K562 (cell line): Measurements from ENCODE around the gene RAB1B. TPM values are rescaled to one million over a fixed set of nuclear protein-coding genes. Genes with fewer than 3 reads are reported as not detected.

ENCODE experiments used
- ATAC-seq: fragments of 200-7000 bp; cut with Tn5 transposase; 3 replicates; pipeline ENCODE4 v1.9.1; 2020; ENCODE audit warnings: moderate library complexity
- BruUV-seq: library from RNA; stranded (reverse); fragments of 400-500 nt; replicated peaks from 2 replicates; lab custom pipeline; 2021; lab: Mats Ljungman, UMichigan
- CTCF ChIA-PET: fragments of 300-600 bp; formaldehyde crosslinking; extraction: SDS; loops from one replicate; lab custom pipeline; 2021; ENCODE audit warnings: low intra/inter-chr PET ratio; lab: Yijun Ruan, JAX
- POLR2A ChIA-PET: fragments of 300-600, 350-650 bp; sonication (Branson Sonifier 250); formaldehyde crosslinking; extraction: SDS; loops from one replicate; lab custom pipeline; 2021; ENCODE audit warnings: antibody characterized with exemption, inconsistent platforms; lab: Yijun Ruan, JAX
- DNase-seq, 4 experiments: peaks; one replicate each; pipeline versions ENCODE4 v3.0.0 to v3.0.0-alpha.2; 2011 to 2018; ENCODE audit warnings: low spot score in 3 of 4, mixed read lengths in 3 of 4; ENCODE audit errors: extremely low read depth in 1 of 4
- FAIRE-seq: peaks from 2 replicates; lab custom pipeline; 2011; peaks lifted over from hg19 to GRCh38; lab: Jason Lieb, UNC
- H2AFZ ChIP-seq: 2 replicates; pipeline ENCODE4 v1.6.0; 2011; ENCODE audit warnings: low read depth, low read length, control low read depth, inconsistent platforms
- H3K27ac ChIP-seq: fragments of 200-600 bp; 3 replicates; pipeline ENCODE4 v1.8.0; 2011; ENCODE audit warnings: low read depth, mild to moderate bottlenecking, control low read depth, inconsistent platforms, low read length, moderate library complexity, mixed read lengths; ENCODE audit errors: extremely low read depth
- H3K27me3 ChIP-seq, 2 experiments: fragments of 300-600 bp in 1 of 2; 2 replicates in 1 of 2; 3 replicates in 1 of 2; pipeline versions ENCODE4 v1.6.0 to v1.8.0; 2011; ENCODE audit warnings: inconsistent platforms in 2 of 2, low read length in 2 of 2, mild to moderate bottlenecking in 1 of 2, mixed read lengths in 1 of 2, moderate library complexity in 1 of 2; ENCODE audit not compliant: control insufficient read depth in 2 of 2, insufficient read depth in 2 of 2
- H3K36me3 ChIP-seq: fragments of 300-600 bp; 3 replicates; pipeline ENCODE4 v1.8.0; 2011; ENCODE audit warnings: mild to moderate bottlenecking, low read length, inconsistent platforms; ENCODE audit not compliant: control insufficient read depth, insufficient read depth
- H3K4me1 ChIP-seq, 2 experiments: fragments of 200-600 bp in 1 of 2; replicated peaks in 1 of 2; 2 replicates in 1 of 2; 3 replicates in 1 of 2; pipeline versions ENCODE4 v1.5.1 to v1.8.0; 2011; ENCODE audit warnings: inconsistent platforms in 2 of 2, low read length in 2 of 2, mild to moderate bottlenecking in 1 of 2, mixed read lengths in 1 of 2, moderate library complexity in 1 of 2; ENCODE audit not compliant: control insufficient read depth in 2 of 2, insufficient read depth in 2 of 2
- H3K4me2 ChIP-seq: 2 replicates; pipeline ENCODE4 v1.6.1; 2011; ENCODE audit warnings: low read length, control low read depth, inconsistent platforms, mixed read lengths; ENCODE audit not compliant: insufficient read depth
- H3K4me3 ChIP-seq: fragments of 200-600 bp; sonication (generic), shearing (Covaris generic); 2 replicates; pipeline ENCODE4 v1.5.1; 2016; ENCODE audit warnings: control low read depth, inconsistent platforms
- H3K79me2 ChIP-seq: fragments of 200-600 bp; 3 replicates; pipeline ENCODE4 v1.8.0; 2011; ENCODE audit warnings: low read length, inconsistent platforms; ENCODE audit not compliant: control insufficient read depth, insufficient read depth
- H3K9ac ChIP-seq, 2 experiments: 2 replicates each; pipeline versions ENCODE4 v1.6.0 to v1.6.1; 2011; ENCODE audit warnings: low read depth in 2 of 2, low read length in 2 of 2, control low read depth in 1 of 2, inconsistent platforms in 1 of 2, mild to moderate bottlenecking in 1 of 2, mixed read lengths in 1 of 2; ENCODE audit not compliant: insufficient read depth in 1 of 2
- H3K9me1 ChIP-seq: one replicate; pipeline ENCODE4 v1.6.0; 2011; ENCODE audit warnings: inconsistent platforms, mild to moderate bottlenecking, low read length, moderate library complexity; ENCODE audit not compliant: control insufficient read depth, insufficient read depth
- H3K9me3 ChIP-seq: replicated peaks from 2 replicates; pipeline ENCODE4 v1.5.1; 2011; ENCODE audit warnings: low read depth, low read length, inconsistent platforms; ENCODE audit not compliant: control insufficient read depth, insufficient read depth
- H4K20me1 ChIP-seq: replicated peaks from 2 replicates; pipeline ENCODE4 v1.6.1; 2011; ENCODE audit warnings: low read length, inconsistent platforms, mixed read lengths; ENCODE audit not compliant: control insufficient read depth, insufficient read depth
- CEBPG ChIP-seq, 3 experiments: fragments of 200-800 bp in 1 of 3; sonication (Bioruptor generic) in 1 of 3; sonication (generic) in 1 of 3; formaldehyde crosslinking in 1 of 3; IDR thresholded peaks in 2 of 3; conservative IDR thresholded peaks in 1 of 3; 2 replicates each; pipeline versions ENCODE4 v1.6.1 to v1.8.0; 2016 to 2022; ENCODE audit warnings: missing compliant biosample characterization in 2 of 3, missing genetic modification characterization in 2 of 3, mild to moderate bottlenecking in 1 of 3, missing genetic modification reagents in 1 of 3
- DDX20 ChIP-seq: fragments of 450-650 bp; IDR thresholded peaks from 2 replicates; pipeline ENCODE4 v1.6.1; 2016; ENCODE audit warnings: missing genetic modification characterization, low read depth, mild to moderate bottlenecking, missing compliant biosample characterization, moderate library complexity
- NFE2L1 ChIP-seq: fragments of 450-650 bp; IDR thresholded peaks from 2 replicates; pipeline ENCODE4 v1.6.1; 2016; ENCODE audit warnings: missing genetic modification characterization, low read depth, mild to moderate bottlenecking, missing compliant biosample characterization, moderate library complexity, borderline replicate concordance
- SREBF2 ChIP-seq: sonication (generic); formaldehyde crosslinking; IDR thresholded peaks from 2 replicates; pipeline ENCODE4 v1.4.0; 2020; ENCODE audit warnings: mild to moderate bottlenecking, missing genetic modification reagents
- SUPT5H ChIP-seq: fragments of 450-650 bp; IDR thresholded peaks from 2 replicates; pipeline ENCODE4 v1.6.1; 2016
- ZNF589 ChIP-seq: fragments of 200-800 bp; sonication (Bioruptor generic); IDR thresholded peaks from 2 replicates; pipeline ENCODE4 v1.6.1; 2016; ENCODE audit warnings: low read depth, missing genetic modification characterization, missing compliant biosample characterization
- WGBS: fragments of 100-300 bp; shearing (Covaris generic); methylation state at CpG from one replicate; pipeline ENCODE4 v1.1.6; 2016; ENCODE audit warnings: low coverage, mixed read lengths; ENCODE audit not compliant: insufficient coverage; ENCODE audit errors: missing lambda C conversion rate; 5-methylcytosine and 5-hydroxymethylcytosine counted together
- in situ Hi-C: fragments of 300-500 bp; cut with MboI; formaldehyde crosslinking; loops from 4 replicates; pipeline ENCODE4 v1.15.0; 2018; ENCODE audit warnings: inconsistent platforms, mixed read lengths
- intact Hi-C: fragments of 100-400 bp; cut with micrococcal nuclease; formaldehyde crosslinking; loops from 2 replicates; pipeline ENCODE4 v1.14.2; 2022
- polyA plus RNA-seq, 8 experiments: library from polyadenylated mRNA; depleted of rRNA in 4 of 8; stranded (reverse) in 5 of 8; unstranded in 3 of 8; fragments of >200 nt; fragmentation: Nextera tagmentation in 2 of 8; fragmentation: Illumina TruSeq in 1 of 8; extraction: Ambion mirVana in 2 of 8; extraction: Trizol in 1 of 8; gene quantifications; 2 replicates each; pipeline versions ENCODE4 v1.2.1 to v1.2.3, GENCODE V29; 2011 to 2014; ENCODE audit warnings: inconsistent platforms in 1 of 8, missing spikeins in 1 of 8
- total RNA-seq, 7 experiments: library from RNA; depleted of rRNA in 6 of 7; stranded (reverse); fragments of >200 nt in 6 of 7; fragmentation: Illumina TruSeq in 2 of 7; extraction: Trizol in 2 of 7; gene quantifications; 2 replicates each; pipeline versions ENCODE4 v1.2.1 to v1.2.3, GENCODE V29; 2011 to 2021; ENCODE audit warnings: low replicate concordance in 1 of 7
- TF ChIP-seq, protein P1 (sequence below): IDR thresholded peaks from 2 replicates; pipeline ENCODE4 v1.6.1; 2014; ENCODE audit warnings: antibody characterized with exemption
- TF ChIP-seq, protein P2 (sequence below): fragments of 450-650 bp; IDR thresholded peaks from one replicate; pipeline ENCODE4 v1.6.1; 2018; ENCODE audit warnings: mild to moderate bottlenecking, moderate library complexity; ENCODE audit not compliant: partially characterized antibody

The RAB1B gene
- total and polyA plus RNA-seq, 9 of the 15 experiments (the other 6 are each of a cell fraction or from before 2014, with no cell fraction given) = 5.6 to 146 (median 98.6) TPM

DNA sequence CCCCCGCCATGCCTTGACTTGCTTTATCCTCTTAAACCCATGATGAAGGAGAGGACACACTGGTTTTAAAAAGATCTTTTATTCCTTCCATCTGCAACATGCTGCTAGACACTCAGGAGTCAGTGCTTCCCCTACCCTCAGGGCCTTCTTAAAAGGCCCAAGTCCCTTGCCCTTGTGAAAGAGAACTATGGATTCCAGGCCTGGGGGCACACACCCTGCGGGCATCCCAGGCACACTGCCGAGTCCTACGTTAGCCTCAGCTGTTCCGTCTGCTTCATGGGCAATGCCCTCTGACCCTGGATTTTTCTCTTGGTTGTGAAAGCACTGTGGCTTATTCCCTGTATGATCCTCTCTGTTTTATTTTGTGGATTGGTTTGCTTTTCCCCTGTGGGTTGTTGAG is 35.1 kb upstream of the RAB1B start:
- no peak overlapping the region for H3K4me3 ChIP-seq

More for the DNA sequence above, 35.1 kb upstream of the RAB1B start:
- 81% methylated on average over 5 of the region's 5 CpGs for WGBS
- Histone ChIP-seq H3K4me1 (0 out of 5 replicates have a peak, but pooled peaks cover 0 to 2% of the 10 kb centered on the region in 2 experiments), H2AFZ (no peak overlapping the region), H3K27ac (no peak overlapping the region), H3K9me3 (no peaks in the 10 kb centered on the region), H4K20me1 (0 out of 2 replicates have a peak, but pooled peaks cover 3% of the 10 kb centered on the region), H3K9me1 (no peaks in the 10 kb centered on the region), H3K4me2 (no peak overlapping the region), H3K27me3 (no peaks in the 10 kb centered on the region), H3K36me3 (peaks cover 45% of the 10 kb centered on the region; the same call in 2 of the 3 replicates), H3K79me2 (no peaks in the 10 kb centered on the region), H3K9ac (no peak overlapping the region; a peak in 1 of 4 replicates)
- no TSS peak for BruUV-seq
- no peak for DNase-seq
- no peak for TF ChIP-seq NFE2L1
- TF ChIP-seq ZNF589 = no peak
- no peak for TF ChIP-seq SUPT5H
- TF ChIP-seq, protein P1, sequence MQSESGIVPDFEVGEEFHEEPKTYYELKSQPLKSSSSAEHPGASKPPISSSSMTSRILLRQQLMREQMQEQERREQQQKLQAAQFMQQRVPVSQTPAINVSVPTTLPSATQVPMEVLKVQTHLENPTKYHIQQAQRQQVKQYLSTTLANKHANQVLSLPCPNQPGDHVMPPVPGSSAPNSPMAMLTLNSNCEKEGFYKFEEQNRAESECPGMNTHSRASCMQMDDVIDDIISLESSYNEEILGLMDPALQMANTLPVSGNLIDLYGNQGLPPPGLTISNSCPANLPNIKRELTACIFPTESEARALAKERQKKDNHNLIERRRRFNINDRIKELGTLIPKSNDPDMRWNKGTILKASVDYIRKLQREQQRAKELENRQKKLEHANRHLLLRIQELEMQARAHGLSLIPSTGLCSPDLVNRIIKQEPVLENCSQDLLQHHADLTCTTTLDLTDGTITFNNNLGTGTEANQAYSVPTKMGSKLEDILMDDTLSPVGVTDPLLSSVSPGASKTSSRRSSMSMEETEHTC = no peak
- no peak for TF ChIP-seq CEBPG (CRISPR knock-in tag; IDR thresholded peaks at IDR 0.05)
- no peak for TF ChIP-seq CEBPG (tag; conservative IDR thresholded peaks at IDR 0.05 in 1 of 2, IDR thresholded peaks at IDR 0.05 in 1 of 2)
- no peak for TF ChIP-seq SREBF2 (CRISPR knock-in tag)
- TF ChIP-seq DDX20 (tag) = no peak
- TF ChIP-seq, protein P2, sequence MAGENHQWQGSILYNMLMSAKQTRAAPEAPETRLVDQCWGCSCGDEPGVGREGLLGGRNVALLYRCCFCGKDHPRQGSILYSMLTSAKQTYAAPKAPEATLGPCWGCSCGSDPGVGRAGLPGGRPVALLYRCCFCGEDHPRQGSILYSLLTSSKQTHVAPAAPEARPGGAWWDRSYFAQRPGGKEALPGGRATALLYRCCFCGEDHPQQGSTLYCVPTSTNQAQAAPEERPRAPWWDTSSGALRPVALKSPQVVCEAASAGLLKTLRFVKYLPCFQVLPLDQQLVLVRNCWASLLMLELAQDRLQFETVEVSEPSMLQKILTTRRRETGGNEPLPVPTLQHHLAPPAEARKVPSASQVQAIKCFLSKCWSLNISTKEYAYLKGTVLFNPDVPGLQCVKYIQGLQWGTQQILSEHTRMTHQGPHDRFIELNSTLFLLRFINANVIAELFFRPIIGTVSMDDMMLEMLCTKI = no peak
- ChIA-PET POLR2A (no interaction called here), CTCF (no interaction called here)
- intact Hi-C loops (no loop called here), in situ Hi-C loops (no loop called here)
- ATAC-seq = no peak
- FAIRE-seq = no peak
